Tibial artery (tissue), 4 donors: ENCODE results near the gene COPA.

Source experiments
- DNase-seq, 2 donors: peaks; one replicate each; pipeline ENCODE4 v3.0.0-alpha.2; 2019
- H3K27ac ChIP-seq, 2 donors: fragments of 200-600 bp; sonication (generic) in 1 of 2; 1 replicate in 1 of 2; 2 replicates in 1 of 2; pipeline ENCODE4 v1.5.1; 2018 to 2019; ENCODE audit warnings: mild to moderate bottlenecking in 1 of 2
- H3K27me3 ChIP-seq, 2 donors: fragments of 200-600 bp; sonication (generic) in 1 of 2; one replicate each; pipeline versions ENCODE4 v1.5.1 to v1.6.0; 2016 to 2019
- H3K36me3 ChIP-seq, 3 donors: fragments of 200-600 bp; sonication (generic) in 2 of 3; one replicate each; pipeline ENCODE4 v1.5.1; 2016 to 2019; ENCODE audit warnings: mild to moderate bottlenecking in 2 of 3
- H3K4me1 ChIP-seq, 4 donors: fragments of 200-600 bp; sonication (generic) in 2 of 4; 1 replicate in 3 of 4; 2 replicates in 1 of 4; pipeline ENCODE4 v1.5.1; 2016 to 2019
- H3K4me3 ChIP-seq, 2 donors: fragments of 200-600 bp; sonication (generic) in 1 of 2; 1 replicate in 1 of 2; 2 replicates in 1 of 2; pipeline ENCODE4 v1.5.1; 2018 to 2019; ENCODE audit warnings: mild to moderate bottlenecking in 2 of 2
- H3K9me3 ChIP-seq, 3 donors: fragments of 200-600 bp; sonication (generic) in 1 of 3; one replicate each; pipeline ENCODE4 v1.5.1; 2016 to 2019
- intact Hi-C: fragments of 100-400 bp; cut with DNase I; formaldehyde crosslinking; loops from one replicate; pipeline ENCODE4 v1.15.0; 2023; ENCODE audit warnings: low total_unique reads
- TF ChIP-seq, protein P1 (sequence below), 2 experiments: fragments of 200-600 bp in 1 of 2; fragments of 450-650 bp in 1 of 2; IDR thresholded peaks; one replicate each; pipeline ENCODE4 v1.5.1; 2017 to 2019; ENCODE audit warnings: antibody characterized with exemption in 2 of 2, mild to moderate bottlenecking in 1 of 2, moderate library complexity in 1 of 2

COPA gene

DNA sequence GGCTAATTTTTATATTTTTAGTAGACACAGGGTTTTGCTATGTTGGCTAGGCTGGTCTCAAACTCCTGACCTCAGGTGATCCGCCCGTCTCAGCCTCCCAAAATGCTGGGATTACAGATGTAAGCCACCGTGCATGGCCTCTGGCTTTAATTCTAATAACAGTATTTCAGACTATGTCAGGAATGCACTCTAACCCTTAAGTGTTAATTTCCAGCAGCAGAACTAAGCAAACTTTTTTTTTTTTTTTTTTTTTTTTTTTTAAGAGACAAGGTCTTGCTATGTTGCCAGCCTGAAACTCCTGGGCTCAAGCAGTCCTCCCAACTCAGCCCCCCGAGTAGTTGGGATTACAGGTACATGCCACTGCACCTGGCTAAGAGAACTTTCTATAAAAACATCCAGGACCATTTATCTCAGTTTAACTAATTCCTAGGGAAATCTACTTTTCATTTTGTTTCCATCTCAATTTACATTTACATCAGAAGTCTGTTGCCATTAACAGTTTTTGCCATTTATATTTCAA is 87.2 kb downstream of the COPA start:
- peaks cover 0 to 59% (median 31%) of the 10 kb centered on the region in 4 donors for H3K4me1 ChIP-seq
- TF ChIP-seq, protein P1, sequence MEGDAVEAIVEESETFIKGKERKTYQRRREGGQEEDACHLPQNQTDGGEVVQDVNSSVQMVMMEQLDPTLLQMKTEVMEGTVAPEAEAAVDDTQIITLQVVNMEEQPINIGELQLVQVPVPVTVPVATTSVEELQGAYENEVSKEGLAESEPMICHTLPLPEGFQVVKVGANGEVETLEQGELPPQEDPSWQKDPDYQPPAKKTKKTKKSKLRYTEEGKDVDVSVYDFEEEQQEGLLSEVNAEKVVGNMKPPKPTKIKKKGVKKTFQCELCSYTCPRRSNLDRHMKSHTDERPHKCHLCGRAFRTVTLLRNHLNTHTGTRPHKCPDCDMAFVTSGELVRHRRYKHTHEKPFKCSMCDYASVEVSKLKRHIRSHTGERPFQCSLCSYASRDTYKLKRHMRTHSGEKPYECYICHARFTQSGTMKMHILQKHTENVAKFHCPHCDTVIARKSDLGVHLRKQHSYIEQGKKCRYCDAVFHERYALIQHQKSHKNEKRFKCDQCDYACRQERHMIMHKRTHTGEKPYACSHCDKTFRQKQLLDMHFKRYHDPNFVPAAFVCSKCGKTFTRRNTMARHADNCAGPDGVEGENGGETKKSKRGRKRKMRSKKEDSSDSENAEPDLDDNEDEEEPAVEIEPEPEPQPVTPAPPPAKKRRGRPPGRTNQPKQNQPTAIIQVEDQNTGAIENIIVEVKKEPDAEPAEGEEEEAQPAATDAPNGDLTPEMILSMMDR (IDR thresholded peaks at IDR 0.05) = no peak
- no peaks in the 10 kb centered on the region for H3K27me3 ChIP-seq
- H3K4me3 ChIP-seq = no peak overlapping the region
- H3K9me3 ChIP-seq = no peaks in the 10 kb centered on the region
- H3K36me3 ChIP-seq = no peaks in the 10 kb centered on the region
- DNase-seq = no peak
- intact Hi-C loops = loop anchor here (10.0 kb wide), 1 partner anchor 151 kb away; no protein-coding TSS in a partner anchor
- H3K27ac ChIP-seq = no peak overlapping the region

DNA sequence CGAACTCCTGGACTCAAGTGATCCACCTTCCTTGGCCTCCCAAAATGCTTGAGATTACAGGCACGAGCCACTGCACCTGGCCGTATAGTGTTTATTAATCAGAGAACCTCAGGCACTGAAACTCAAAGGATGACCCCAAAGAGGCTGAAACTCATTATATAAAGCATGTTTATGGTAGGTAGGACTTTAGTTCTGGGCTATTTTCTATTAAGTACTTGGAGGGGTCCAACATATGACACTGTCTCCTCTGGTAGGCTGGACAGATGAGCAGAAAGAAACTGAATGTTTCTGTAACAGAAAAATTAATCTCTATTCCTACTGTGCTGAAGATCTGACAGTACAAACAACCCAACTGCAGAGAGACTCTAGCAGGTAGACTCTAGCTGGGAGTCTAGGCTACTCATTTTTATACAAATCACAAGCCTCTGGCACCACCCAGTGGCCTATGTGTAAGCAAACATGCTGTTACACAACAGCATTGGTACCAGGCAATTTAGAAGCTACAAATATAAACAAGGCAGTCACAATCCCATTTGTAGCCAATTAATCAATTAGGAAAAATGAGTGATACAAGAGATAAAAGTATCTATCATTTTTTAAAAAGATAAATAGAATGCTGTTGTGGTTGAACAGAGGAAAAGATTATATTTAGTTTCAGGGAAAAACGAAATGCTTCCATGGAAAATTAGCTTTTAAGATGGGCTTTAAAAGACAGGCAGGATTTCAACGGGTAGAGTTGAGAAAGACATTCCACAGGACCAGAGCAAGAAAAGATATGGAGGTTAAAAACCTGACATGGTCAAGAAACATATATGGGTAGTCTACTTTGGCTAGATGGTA is 91.1 kb downstream of the COPA start:
- Histone ChIP-seq H3K9me3 (no peaks in the 10 kb centered on the region), H3K4me1 (peaks cover 0 to 51% (median 11%) of the 10 kb centered on the region in 4 donors), H3K4me3 (no peak overlapping the region), H3K36me3 (no peaks in the 10 kb centered on the region), H3K27me3 (no peaks in the 10 kb centered on the region), H3K27ac (peak overlapping the region; percentile 26 to 49)
- TF ChIP-seq, protein P1 (IDR thresholded peaks at IDR 0.05) = peak; percentile 64 to 81
- DNase-seq = peak; percentile 67 to 82
- intact Hi-C loops = loop anchor here (2.0 to 10.0 kb wide), 2 partner anchors 59 to 147 kb away; no protein-coding TSS in a partner anchor

DNA sequence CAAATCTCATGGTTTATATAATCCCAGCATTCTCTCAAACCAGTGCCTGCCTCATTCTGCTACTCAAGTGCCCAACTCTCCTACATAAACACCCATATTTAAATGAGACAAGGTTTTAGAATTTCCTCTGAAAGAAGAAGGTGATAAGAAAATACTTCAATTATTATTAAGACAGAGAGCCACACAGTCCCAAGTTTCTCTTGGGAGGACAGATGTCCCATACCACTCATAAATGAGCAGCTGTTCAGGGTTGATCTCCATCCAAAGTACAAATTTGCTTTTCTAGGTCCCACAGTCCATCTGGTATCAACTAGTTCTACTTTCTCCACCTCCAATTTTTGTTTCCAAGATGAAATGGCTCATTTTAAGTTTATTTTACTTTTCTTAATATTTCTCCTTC is 92.0 kb downstream of the COPA start:
- TF ChIP-seq, protein P1 (IDR thresholded peaks at IDR 0.05) = no peak
- Histone ChIP-seq H3K27me3 (no peaks in the 10 kb centered on the region), H3K9me3 (no peaks in the 10 kb centered on the region), H3K4me1 (peaks cover 0 to 51% (median 7%) of the 10 kb centered on the region in 4 donors), H3K27ac (peak overlapping the region in 1 of 2 donors; percentile 49), H3K36me3 (no peaks in the 10 kb centered on the region), H3K4me3 (no peak overlapping the region)
- intact Hi-C loops = loop anchor here (2.0 to 10.0 kb wide), 2 partner anchors 58 to 146 kb away; no protein-coding TSS in a partner anchor
- no peak for DNase-seq

DNA sequence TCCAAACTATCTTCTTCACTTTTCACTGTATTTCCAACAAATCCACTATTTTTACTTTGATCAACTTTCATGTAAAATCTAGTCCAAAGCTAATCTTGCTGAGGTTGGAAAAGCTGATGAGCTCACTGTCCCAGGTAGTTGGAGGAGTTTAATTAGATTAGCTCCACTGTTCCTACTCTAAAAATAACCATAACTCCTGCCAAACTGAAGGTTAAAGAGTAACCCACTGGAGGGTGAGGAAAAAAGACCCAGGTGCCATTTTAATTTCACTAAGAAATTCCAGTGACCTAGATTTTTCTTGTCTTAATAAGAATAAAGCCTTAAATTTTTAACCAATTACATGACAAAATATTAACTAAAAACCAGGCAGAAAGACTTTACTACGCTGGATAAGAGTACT is 96.0 kb downstream of the COPA start:
- H3K27ac ChIP-seq = no peak overlapping the region
- peaks cover 0 to 74% (median 25%) of the 10 kb centered on the region in 4 donors for H3K4me1 ChIP-seq
- H3K27me3 ChIP-seq = no peaks in the 10 kb centered on the region
- peaks cover 0 to 15% (median 0%) of the 10 kb centered on the region in 3 donors for H3K36me3 ChIP-seq
- TF ChIP-seq, protein P1 (IDR thresholded peaks at IDR 0.05) = no peak
- no peak for DNase-seq
- intact Hi-C loops = no loop called here
- H3K4me3 ChIP-seq = no peak overlapping the region
- no peaks in the 10 kb centered on the region for H3K9me3 ChIP-seq

DNA sequence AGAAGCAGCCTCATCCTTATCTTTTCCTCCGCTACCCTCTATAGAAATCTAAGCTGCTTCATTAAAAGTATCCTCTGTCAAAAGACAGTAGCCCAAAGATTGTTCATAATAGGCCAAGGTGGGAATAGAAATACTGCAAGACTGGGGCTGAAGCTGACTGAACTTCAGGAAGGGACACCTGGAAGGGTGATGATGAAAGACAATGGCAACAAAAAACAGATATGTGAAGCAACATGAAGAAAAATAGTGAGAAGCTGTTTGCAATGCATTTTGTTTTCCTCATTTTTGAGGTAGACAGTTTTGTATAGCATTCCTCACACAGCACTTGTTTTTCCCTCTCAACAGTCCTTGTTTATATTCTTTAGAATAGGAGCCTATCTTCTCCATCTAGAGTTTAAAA is 97.6 kb downstream of the COPA start:
- TF ChIP-seq, protein P1 (IDR thresholded peaks at IDR 0.05) = no peak
- Histone ChIP-seq H3K27me3 (no peaks in the 10 kb centered on the region), H3K4me3 (no peak overlapping the region), H3K27ac (peak overlapping the region in 1 of 2 donors; percentile 25), H3K4me1 (peaks cover 0 to 61% (median 22%) of the 10 kb centered on the region in 4 donors), H3K9me3 (no peaks in the 10 kb centered on the region), H3K36me3 (peaks cover 0 to 21% (median 3%) of the 10 kb centered on the region in 3 donors)
- DNase-seq = no peak
- intact Hi-C loops = no loop called here
